Activated CD8-positive, alpha-beta memory T cell treated with anti-CD3 and anti-CD28 coated beads, Interleukin-2, amount 50 U/mL, for 4 hours (primary cell): ENCODE measurements around the gene HMCN2.

Experiments used
- DNase-seq: peaks from one replicate; pipeline ENCODE4 v3.0.0-alpha.2; 2020

HMCN2 gene

GRCh38 chr9:130265431-130266235, at the start of gene HMCN2:
TSS of gene HMCN2 (plus strand) at chr9:130265760. CDS start at chr9:130265879, 119 bp downstream.
- no peak for DNase-seq

GRCh38 chr9:130217838-130218237, 47.7 kb upstream of the HMCN2 start:
- DNase-seq: no peak

GRCh38 chr9:130219661-130220096, 45.9 kb upstream of the HMCN2 start:
- DNase-seq: no peak

- DNase-seq: no peak
Observed at GRCh38 chr9:130220352-130220751, 45.2 kb upstream of the HMCN2 start.

GRCh38 chr9:130222833-130223232, 42.7 kb upstream of the HMCN2 start:
- no peak for DNase-seq

GRCh38 chr9:130225071-130225470, 40.5 kb upstream of the HMCN2 start:
- no peak for DNase-seq

- DNase-seq: no peak
Observed at GRCh38 chr9:130225586-130225985, 40.0 kb upstream of the HMCN2 start.

- no peak for DNase-seq
Observed at GRCh38 chr9:130226112-130226511, 39.4 kb upstream of the HMCN2 start.

GRCh38 chr9:130227833-130228232, 37.7 kb upstream of the HMCN2 start:
- DNase-seq: no peak

GRCh38 chr9:130229759-130230158, 35.8 kb upstream of the HMCN2 start:
- DNase-seq: no peak

GRCh38 chr9:130230631-130231030, 34.9 kb upstream of the HMCN2 start:
- DNase-seq: no peak

GRCh38 chr9:130232899-130233586, 32.5 kb upstream of the HMCN2 start:
- DNase-seq: no peak

GRCh38 chr9:130233587-130233945, 32.0 kb upstream of the HMCN2 start:
- no peak for DNase-seq

GRCh38 chr9:130234340-130235260, 31.0 kb upstream of the HMCN2 start:
- no peak for DNase-seq

GRCh38 chr9:130235558-130236435, 29.8 kb upstream of the HMCN2 start:
- peak; percentile 74 for DNase-seq

GRCh38 chr9:130236436-130236985, 29.0 kb upstream of the HMCN2 start:
- no peak for DNase-seq

- DNase-seq: no peak
Observed at GRCh38 chr9:130237076-130237475, 28.5 kb upstream of the HMCN2 start.

- DNase-seq: no peak
Observed at GRCh38 chr9:130237763-130238524, 27.6 kb upstream of the HMCN2 start.

- no peak for DNase-seq
Observed at GRCh38 chr9:130239363-130239695, 26.2 kb upstream of the HMCN2 start.

- DNase-seq: no peak
Observed at GRCh38 chr9:130239741-130240241, 25.8 kb upstream of the HMCN2 start.
